Stimulated activated effector memory CD8-positive, alpha-beta T cell treated with anti-CD3 and anti-CD28 coated beads, Interleukin-12 subunit alpha, Interleukin-12 subunit beta, amount 100 ng/mL, for 72 hours (primary cell): ENCODE results near the gene ARID5B.
"Not testable (repeated sequence)": the region's sequence is repeated elsewhere in the genome, so short reads cannot be mapped to it uniquely, and the experiment has no call there.

Experiments used
- ATAC-seq: fragments of 150-1000 bp; cut with Tn5 transposase; 2 replicates; pipeline ENCODE4 v1.10.0; 2021
- DNase-seq, 2 donors: peaks; one replicate each; pipeline ENCODE4 v3.0.0; 2021 to 2022; ENCODE audit warnings: low spot score in 2 of 2
- H3K27ac Mint-ChIP-seq: one replicate; pipeline ENCODE4 v1.8.0; 2022; ENCODE audit warnings: mild to moderate bottlenecking, mixed read lengths
- H3K36me3 Mint-ChIP-seq: one replicate; pipeline ENCODE4 v1.8.0; 2022; ENCODE audit warnings: mild to moderate bottlenecking, mixed read lengths
- H3K4me1 Mint-ChIP-seq: one replicate; pipeline ENCODE4 v1.8.0; 2022; ENCODE audit warnings: mixed read lengths
- H3K4me3 Mint-ChIP-seq: one replicate; pipeline ENCODE4 v1.8.0; 2022; ENCODE audit warnings: mild to moderate bottlenecking, mixed read lengths
- H3K9me3 Mint-ChIP-seq: one replicate; pipeline ENCODE4 v1.8.0; 2022; ENCODE audit warnings: mixed read lengths

The ARID5B gene, protein sequence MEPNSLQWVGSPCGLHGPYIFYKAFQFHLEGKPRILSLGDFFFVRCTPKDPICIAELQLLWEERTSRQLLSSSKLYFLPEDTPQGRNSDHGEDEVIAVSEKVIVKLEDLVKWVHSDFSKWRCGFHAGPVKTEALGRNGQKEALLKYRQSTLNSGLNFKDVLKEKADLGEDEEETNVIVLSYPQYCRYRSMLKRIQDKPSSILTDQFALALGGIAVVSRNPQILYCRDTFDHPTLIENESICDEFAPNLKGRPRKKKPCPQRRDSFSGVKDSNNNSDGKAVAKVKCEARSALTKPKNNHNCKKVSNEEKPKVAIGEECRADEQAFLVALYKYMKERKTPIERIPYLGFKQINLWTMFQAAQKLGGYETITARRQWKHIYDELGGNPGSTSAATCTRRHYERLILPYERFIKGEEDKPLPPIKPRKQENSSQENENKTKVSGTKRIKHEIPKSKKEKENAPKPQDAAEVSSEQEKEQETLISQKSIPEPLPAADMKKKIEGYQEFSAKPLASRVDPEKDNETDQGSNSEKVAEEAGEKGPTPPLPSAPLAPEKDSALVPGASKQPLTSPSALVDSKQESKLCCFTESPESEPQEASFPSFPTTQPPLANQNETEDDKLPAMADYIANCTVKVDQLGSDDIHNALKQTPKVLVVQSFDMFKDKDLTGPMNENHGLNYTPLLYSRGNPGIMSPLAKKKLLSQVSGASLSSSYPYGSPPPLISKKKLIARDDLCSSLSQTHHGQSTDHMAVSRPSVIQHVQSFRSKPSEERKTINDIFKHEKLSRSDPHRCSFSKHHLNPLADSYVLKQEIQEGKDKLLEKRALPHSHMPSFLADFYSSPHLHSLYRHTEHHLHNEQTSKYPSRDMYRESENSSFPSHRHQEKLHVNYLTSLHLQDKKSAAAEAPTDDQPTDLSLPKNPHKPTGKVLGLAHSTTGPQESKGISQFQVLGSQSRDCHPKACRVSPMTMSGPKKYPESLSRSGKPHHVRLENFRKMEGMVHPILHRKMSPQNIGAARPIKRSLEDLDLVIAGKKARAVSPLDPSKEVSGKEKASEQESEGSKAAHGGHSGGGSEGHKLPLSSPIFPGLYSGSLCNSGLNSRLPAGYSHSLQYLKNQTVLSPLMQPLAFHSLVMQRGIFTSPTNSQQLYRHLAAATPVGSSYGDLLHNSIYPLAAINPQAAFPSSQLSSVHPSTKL

GRCh38 chr10:61900829-61901792, at the start of gene ARID5B:
Gene ARID5B, plus strand, starts transcription at chr10:61901699. Its CDS starts 11 bp downstream, at chr10:61901710.
- peaks cover 56% of the 10 kb centered on the region for H3K36me3 Mint-ChIP-seq
- no peaks in the 10 kb centered on the region for H3K9me3 Mint-ChIP-seq
- DNase-seq (peak; percentile 20 to 63), ATAC-seq (peak; percentile 17)
- H3K4me1 Mint-ChIP-seq = peaks cover 48% of the 10 kb centered on the region
- peak within 1 kb of the TSS; percentile 100 for H3K27ac Mint-ChIP-seq
- peak within 1 kb of the TSS; percentile 75 for H3K4me3 Mint-ChIP-seq

- Mint-ChIP-seq H3K4me3 (no peak overlapping the region), H3K9me3 (no peaks in the 10 kb centered on the region), H3K36me3 (no peaks in the 10 kb centered on the region), H3K27ac (no peak overlapping the region), H3K4me1 (no peaks in the 10 kb centered on the region)
- ATAC-seq = no peak
- no peak for DNase-seq
Observed at GRCh38 chr10:61852261-61852660, 49.2 kb upstream of the ARID5B start.

GRCh38 chr10:61855771-61856170, 45.7 kb upstream of the ARID5B start:
- Mint-ChIP-seq H3K27ac (no peak overlapping the region), H3K4me3 (no peak overlapping the region), H3K36me3 (no peaks in the 10 kb centered on the region), H3K4me1 (no peaks in the 10 kb centered on the region), H3K9me3 (no peaks in the 10 kb centered on the region)
- ATAC-seq (no peak), DNase-seq (no peak)

DNA sequence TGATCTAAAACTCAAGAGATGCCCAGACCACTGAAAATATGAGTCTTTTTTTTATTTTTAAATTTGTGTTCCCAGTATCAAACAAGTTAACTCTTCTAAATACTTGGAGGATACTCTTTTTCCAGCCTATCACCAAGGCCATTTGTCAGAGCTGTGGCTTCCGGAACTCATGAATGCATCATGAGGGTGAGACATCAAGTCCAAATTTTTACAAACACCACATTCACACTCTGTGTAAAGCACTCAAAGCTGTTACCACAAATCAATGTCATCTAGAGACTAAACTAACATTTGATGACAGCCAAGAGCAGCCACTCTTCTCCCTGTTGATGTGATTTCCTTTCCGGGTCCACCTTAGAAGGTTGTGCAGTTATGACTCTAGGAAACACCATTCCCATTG, 43.8 kb upstream of the ARID5B start:
- DNase-seq (no peak), ATAC-seq (no peak)
- H3K27ac Mint-ChIP-seq = no peak overlapping the region

GRCh38 chr10:61859786-61860185, 41.7 kb upstream of the ARID5B start:
- ATAC-seq (no peak), DNase-seq (no peak)
- Mint-ChIP-seq H3K36me3 (no peaks in the 10 kb centered on the region), H3K9me3 (no peaks in the 10 kb centered on the region), H3K4me1 (no peaks in the 10 kb centered on the region), H3K27ac (no peak overlapping the region), H3K4me3 (no peak overlapping the region)

More for the DNA sequence above, 43.8 kb upstream of the ARID5B start:
- H3K9me3 Mint-ChIP-seq = no peaks in the 10 kb centered on the region
- H3K36me3 Mint-ChIP-seq = no peaks in the 10 kb centered on the region
- no peak overlapping the region for H3K4me3 Mint-ChIP-seq
- H3K4me1 Mint-ChIP-seq = no peaks in the 10 kb centered on the region

DNA sequence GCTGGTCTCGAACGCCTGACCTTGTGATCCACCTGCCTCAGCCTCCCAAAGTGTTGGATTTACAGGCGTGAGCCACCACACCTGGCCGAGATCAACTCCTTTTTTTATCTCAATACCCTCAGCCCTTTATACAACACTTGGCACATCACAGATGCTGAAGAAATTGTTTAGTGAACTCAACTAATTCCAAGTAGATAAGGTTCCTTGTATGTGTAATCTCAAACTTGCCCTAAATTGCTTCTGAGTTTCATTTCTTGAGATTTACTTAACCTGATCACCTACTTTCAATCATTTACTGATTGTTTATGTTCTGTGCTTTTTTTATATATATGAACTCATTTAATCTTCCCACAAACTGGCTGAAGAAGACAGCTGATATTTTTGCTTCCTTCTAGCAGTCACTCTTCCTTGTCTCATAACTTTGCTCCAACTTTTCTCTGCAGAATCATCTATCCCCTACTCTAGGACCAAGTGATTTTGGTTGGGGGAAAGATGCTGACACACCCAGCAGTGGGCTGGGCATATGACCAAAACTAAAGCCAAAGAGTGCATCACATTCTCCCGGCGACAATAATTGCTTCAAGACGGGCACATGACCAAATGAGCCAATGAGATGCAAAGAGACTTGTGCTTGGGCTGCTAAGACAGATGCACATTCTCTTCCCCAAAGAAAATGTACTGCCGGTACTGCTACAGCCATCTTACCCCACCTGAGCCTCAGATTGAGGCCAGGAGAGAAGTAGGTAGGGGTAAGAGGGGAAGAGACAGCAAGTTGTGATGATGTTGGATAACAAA, 40.3 kb upstream of the ARID5B start:
- DNase-seq (no peak), ATAC-seq (no peak)
- Mint-ChIP-seq H3K4me3 (no peak overlapping the region), H3K4me1 (no peaks in the 10 kb centered on the region), H3K27ac (no peak overlapping the region), H3K36me3 (no peaks in the 10 kb centered on the region), H3K9me3 (no peaks in the 10 kb centered on the region)

DNA sequence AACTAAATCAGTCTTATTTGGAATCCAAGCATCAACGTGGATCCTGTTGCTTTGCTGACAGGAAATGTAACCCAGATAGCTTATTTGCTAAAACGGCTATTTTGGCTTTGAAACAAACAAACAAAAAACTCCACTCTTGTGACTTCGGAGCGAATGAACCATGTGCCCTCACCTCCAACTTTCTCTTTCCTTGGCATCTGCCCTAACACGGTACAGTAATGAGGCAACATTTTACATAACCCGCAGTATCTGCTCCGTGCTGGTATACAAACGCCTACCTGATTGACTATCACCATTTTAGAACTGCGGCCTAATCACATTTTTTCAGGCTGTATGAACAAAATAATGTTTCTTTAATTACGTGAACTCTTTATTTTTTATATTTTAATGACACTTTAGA, 37.5 kb upstream of the ARID5B start:
- Mint-ChIP-seq H3K9me3 (no peaks in the 10 kb centered on the region), H3K36me3 (no peaks in the 10 kb centered on the region), H3K4me1 (peaks cover 5% of the 10 kb centered on the region), H3K4me3 (no peak overlapping the region), H3K27ac (no peak overlapping the region)
- ATAC-seq (no peak), DNase-seq (no peak)

- DNase-seq = no peak
- H3K4me1 Mint-ChIP-seq = peaks cover 5% of the 10 kb centered on the region
- peak; percentile 77 for ATAC-seq
- peak overlapping the region; percentile 54 for H3K4me3 Mint-ChIP-seq
- H3K36me3 Mint-ChIP-seq = no peaks in the 10 kb centered on the region
- no peaks in the 10 kb centered on the region for H3K9me3 Mint-ChIP-seq
- no peak overlapping the region for H3K27ac Mint-ChIP-seq
Observed at GRCh38 chr10:61866700-61867368, 34.7 kb upstream of the ARID5B start.

- peak overlapping the region; percentile 54 for H3K4me3 Mint-ChIP-seq
- not testable (repeated sequence) for ATAC-seq, H3K27ac Mint-ChIP-seq, H3K4me1 Mint-ChIP-seq, H3K9me3 Mint-ChIP-seq, H3K36me3 Mint-ChIP-seq
- DNase-seq = peak in 1 of 2 donors; percentile 54
Observed at GRCh38 chr10:61867374-61867773, 34.1 kb upstream of the ARID5B start.

- H3K27ac Mint-ChIP-seq, H3K4me1 Mint-ChIP-seq, H3K9me3 Mint-ChIP-seq, H3K36me3 Mint-ChIP-seq, ATAC-seq: not testable (repeated sequence)
- peak overlapping the region; percentile 54 for H3K4me3 Mint-ChIP-seq
- peak; percentile 12 to 68 for DNase-seq
Observed at GRCh38 chr10:61867817-61868216, 33.7 kb upstream of the ARID5B start.

DNA sequence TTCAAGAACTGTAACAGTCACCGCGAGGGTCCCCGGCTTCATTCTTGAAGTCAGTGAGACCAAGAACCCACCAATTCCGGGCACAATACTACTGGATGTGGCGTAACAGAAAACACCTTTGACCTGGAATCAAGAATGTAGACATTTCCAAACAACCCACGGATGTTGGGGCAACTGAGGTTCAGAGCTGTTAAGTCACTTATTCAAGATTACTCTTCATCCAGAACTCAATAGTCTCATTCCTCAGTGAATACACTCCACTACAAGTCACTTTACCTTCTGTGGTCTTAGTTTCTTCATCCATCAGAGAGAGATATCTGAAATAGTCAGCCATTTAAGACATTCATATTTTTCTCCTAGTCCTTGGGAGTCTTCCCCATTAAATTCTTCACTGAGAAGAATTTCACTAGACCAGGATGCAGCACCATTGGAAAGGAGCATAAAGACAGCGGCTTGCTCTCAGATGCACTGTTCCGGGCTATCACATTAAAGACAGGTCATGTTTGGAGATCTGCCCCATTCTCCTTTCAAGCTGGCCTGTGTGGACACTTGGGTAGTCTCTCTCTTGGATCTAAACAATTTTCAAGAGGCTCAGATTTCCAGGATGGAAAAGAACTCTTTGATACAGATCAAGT, 32.3 kb upstream of the ARID5B start:
- ATAC-seq (no peak), DNase-seq (no peak)
- H3K9me3 Mint-ChIP-seq = no peaks in the 10 kb centered on the region
- peak overlapping the region; percentile 54 for H3K4me3 Mint-ChIP-seq
- H3K36me3 Mint-ChIP-seq = no peaks in the 10 kb centered on the region
- H3K4me1 Mint-ChIP-seq = peaks cover 5% of the 10 kb centered on the region
- H3K27ac Mint-ChIP-seq = no peak overlapping the region

- H3K4me1 Mint-ChIP-seq = peaks cover 5% of the 10 kb centered on the region
- no peak overlapping the region for H3K27ac Mint-ChIP-seq
- no peaks in the 10 kb centered on the region for H3K9me3 Mint-ChIP-seq
- H3K36me3 Mint-ChIP-seq = no peaks in the 10 kb centered on the region
- ATAC-seq (no peak), DNase-seq (no peak)
- H3K4me3 Mint-ChIP-seq = no peak overlapping the region
Observed at GRCh38 chr10:61869774-61870525, 31.5 kb upstream of the ARID5B start.
